Left lobe of liver (tissue), 2 donors: ENCODE data around the gene ATG4B. TPM values are rescaled to one million over a fixed set of nuclear protein-coding genes. Genes with fewer than 3 reads are reported as not detected.
"Not testable (repeated sequence)": the region's sequence is repeated elsewhere in the genome, so short reads cannot be mapped to it uniquely, and the experiment has no call there.

Source experiments
- ATAC-seq: fragments of 200-7000 bp; cut with Tn5 transposase; one replicate; pipeline ENCODE4 v1.9.1; 2020; ENCODE audit warnings: mild to moderate bottlenecking, moderate library complexity
- DNase-seq: peaks from one replicate; pipeline ENCODE4 v3.0.0-alpha.2; 2020; ENCODE audit warnings: low spot score
- total RNA-seq: library from RNA; stranded (reverse); gene quantifications from one replicate; pipeline ENCODE4 v1.2.1, GENCODE V29; 2021
- donor health status: DM: no; HTN: no; CAD: no; lungs with moderate emphysema.
- donor health status: DM: no; HTN: yes; CAD: no.

Gene ATG4B
- total RNA-seq = 41.5 TPM

DNA sequence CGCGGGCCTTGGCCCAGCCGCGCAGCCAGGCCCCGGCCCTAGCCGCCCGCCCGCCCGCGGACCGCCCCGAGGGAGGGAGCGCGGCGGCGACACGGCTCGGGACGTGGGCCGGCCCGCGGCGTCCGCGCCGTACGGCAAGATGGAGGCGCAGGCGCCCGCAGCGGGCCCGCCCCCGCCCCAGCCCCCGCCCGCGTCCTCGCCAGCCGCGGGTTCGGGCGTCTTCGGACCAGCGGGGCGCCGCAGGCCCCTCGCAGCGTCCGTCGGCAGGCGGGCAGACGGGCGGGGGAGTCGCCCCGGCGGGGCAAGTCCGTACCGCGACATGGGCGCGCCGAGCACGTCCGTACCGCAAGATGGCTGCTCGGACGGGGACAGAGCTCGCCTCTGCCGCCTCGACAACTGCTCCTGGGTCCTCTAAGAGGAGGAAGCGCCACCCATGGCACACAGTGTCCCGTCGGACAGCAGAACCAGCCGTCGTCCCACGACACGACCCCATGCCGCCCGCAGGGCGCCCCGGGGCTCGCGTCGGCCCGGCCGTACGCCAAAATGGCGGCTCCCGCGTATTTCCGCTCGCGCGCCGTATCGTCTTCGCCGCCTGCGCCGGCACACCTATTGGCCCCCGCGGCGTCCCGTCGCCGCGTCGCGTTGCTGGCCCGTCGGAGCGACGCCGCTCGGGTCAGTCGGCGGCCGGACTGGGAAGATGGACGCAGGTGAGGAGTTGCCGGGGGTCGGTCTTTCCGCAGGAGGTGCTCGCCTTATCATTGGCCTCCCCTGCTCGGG, at the start of gene ATG4B, which contains the start of gene THAP4:
TSS of gene ATG4B (plus strand) at position 676 of the 777 bp plus-strand sequence. CDS start at position 698, 22 bp downstream.
TSS of gene THAP4 (minus strand) at position 141 of the 777 bp plus-strand sequence. CDS start 141 bp downstream, outside the sequence.
- peak; percentile 81 for ATAC-seq
- DNase-seq = peak; percentile 91

GRCh38 chr2:241589863-241590262, 47.6 kb upstream of the ATG4B start:
- ATAC-seq, DNase-seq: not testable (repeated sequence)

DNA sequence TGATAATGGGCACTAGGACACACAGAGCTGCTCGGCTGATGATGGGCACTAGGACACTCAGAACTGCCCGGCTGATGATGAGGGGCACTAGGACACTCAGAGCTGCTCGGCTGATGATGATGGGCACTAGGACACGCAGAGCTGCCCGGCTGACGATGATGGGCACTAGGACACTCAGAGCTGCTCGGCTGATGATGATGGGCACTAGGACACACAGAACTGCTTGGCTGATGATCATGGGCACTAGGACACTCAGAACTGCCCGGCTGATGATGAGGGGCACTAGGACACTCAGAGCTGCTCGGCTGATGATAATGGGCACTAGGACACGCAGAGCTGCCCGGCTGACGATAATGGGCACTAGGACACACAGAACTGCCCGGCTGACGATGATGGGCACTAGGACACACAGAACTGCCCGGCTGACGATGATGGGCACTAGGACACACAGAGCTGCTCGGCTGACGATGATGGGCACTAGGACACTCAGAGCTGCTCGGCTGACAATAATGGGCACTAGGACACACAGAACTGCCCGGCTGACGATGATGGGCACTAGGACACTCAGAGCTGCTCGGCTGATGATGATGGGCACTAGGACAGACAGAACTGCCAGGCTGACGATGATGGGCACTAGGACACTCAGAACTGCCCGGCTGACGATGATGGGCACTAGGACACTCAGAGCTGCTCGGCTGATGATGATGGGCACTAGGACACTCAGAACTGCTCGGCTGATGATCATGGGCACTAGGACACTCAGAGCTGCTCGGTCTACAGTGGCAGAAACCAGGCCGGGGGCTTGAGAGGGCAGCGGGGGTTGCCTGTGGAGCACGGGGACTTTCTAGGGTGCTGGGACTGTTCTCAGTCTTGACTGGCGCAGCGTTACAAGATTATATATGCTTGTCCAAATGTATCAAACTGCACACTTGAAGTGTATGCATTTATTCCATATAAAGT, 46.7 kb upstream of the ATG4B start:
- not testable (repeated sequence) for DNase-seq, ATAC-seq

GRCh38 chr2:241592126-241592845, 45.2 kb upstream of the ATG4B start:
- DNase-seq (no peak), ATAC-seq (no peak)

DNA sequence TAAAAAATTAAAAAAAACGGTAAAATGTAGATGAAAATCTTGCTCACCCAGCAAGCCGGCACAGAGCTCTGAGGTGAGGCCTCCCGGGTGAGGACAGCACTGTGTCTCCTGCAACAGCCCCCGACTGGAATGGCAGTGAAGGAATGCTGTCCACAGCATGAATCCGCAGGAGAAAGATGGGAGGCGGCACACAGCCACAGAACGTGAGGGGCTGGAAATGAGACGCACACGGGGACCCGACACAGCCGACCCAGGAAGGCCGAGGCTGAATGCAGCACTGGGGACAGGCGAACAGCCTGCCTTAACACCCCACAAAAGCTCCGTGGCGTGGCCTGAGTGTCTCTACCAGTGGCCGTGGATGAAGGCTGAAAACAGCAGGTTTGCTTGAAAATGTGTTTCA, 44.2 kb upstream of the ATG4B start:
- DNase-seq (no peak), ATAC-seq (no peak)

DNA sequence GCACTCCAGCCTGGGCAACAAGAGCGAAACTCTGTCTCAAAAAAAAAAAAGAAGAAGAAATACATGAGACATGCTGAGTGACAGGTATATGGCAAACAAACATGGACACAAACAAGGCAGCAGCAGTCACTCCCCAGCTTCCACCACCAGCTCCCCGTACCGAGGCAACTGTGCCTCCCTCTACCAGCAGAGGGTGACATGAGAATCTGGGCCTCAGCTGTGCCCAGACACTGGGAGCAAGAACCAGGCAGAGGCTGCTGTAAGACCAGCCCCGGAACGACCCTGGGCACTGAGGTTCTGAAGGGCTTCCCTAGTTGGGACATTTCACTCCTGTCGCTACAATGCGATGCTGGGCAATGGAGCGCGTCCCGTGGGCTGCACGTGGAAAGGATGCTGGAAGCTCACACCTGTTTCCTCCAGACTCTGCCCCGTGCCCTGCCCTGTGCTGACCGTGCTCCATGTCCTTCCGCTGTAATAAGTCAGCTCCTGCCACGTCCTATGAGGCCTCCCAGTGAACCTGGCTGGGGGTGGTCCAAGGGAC, 41.8 kb upstream of the ATG4B start:
- DNase-seq = no peak
- peak; percentile 68 for ATAC-seq

GRCh38 chr2:241597561-241597960, 39.9 kb upstream of the ATG4B start:
- no peak for DNase-seq
- ATAC-seq = no peak

DNA sequence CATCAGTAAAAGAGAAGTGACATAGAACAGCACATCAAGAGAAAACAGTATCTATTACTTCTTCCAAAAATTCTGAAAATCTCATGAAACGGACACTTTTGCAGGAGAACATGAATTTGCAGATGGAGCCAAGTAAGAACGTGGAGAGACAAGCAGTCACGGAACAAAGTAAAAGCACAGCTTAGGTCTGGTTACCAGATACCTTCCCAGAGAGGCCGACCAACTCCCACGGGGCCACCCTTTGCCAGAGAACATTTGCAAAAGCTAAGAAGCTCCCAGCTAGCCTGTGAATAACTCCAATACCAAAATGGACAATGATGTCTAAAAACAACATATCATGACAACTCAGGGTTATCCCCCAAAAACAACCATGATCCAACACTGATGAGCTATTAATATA, 39.4 kb upstream of the ATG4B start:
- DNase-seq (no peak), ATAC-seq (no peak)

DNA sequence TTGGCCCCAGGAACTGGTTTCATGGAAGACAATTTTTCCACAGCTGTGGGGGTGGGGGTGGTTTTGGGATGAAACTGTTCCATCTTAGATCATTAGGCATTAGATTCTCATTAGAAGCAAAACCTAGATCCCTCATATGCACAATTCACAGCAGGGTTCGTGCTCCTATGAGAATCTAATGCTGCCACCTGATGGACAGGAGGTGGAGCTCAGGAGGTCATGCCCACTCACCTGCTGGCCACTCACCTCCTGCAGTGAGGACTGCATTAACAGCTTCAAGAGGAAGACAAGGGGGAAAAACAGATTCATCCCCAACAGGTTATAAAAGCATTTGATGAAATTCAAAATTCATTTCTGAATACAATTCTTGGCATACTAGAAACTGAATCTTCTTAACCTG, 39.0 kb upstream of the ATG4B start:
- ATAC-seq (peak; percentile 87), DNase-seq (no peak)

DNA sequence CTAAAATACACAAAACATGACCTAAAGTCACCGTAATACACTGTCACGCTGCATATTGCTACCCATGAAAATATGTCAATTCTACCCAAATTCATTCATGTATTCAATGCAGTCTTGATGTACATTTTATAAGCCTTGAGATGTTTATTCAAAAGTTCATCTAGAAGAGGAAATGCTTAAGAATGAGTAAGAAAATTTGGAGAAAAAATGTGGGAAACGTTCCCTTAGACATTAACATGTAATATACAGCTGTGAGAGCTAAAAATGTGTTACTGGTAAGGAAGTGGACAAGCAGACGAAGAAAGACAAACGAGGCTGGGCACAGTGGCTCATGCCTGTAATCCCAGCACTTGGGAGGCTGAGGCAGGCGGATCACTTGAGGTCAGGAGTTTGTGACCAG, 37.9 kb upstream of the ATG4B start:
- DNase-seq = no peak
- ATAC-seq = no peak

- DNase-seq = no peak
Measured at GRCh38 chr2:241601841-241602240, 35.7 kb upstream of the ATG4B start.

DNA sequence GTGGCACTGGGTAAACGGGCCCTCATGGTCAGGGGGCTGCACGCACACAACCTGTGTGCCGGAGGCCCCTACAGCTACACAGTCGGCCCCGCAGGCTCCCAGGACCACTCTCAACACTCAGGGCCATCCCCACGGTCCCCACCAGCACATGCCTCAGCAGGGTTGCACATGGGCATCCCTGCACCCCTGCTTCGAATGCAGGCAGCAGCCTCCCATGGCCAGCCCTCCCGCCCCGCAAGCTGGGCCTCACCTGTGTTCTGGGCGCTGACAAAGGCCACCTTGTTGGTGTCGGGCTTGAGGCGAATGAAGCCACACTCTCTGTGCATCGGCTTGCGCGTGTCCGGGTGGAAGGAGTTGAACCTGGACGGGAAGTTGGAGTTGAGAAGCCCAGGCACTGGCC, 34.8 kb upstream of the ATG4B start:
- no peak for ATAC-seq
- no peak for DNase-seq

More at GRCh38 chr2:241601841-241602240, 35.7 kb upstream of the ATG4B start:
- no peak for ATAC-seq

DNA sequence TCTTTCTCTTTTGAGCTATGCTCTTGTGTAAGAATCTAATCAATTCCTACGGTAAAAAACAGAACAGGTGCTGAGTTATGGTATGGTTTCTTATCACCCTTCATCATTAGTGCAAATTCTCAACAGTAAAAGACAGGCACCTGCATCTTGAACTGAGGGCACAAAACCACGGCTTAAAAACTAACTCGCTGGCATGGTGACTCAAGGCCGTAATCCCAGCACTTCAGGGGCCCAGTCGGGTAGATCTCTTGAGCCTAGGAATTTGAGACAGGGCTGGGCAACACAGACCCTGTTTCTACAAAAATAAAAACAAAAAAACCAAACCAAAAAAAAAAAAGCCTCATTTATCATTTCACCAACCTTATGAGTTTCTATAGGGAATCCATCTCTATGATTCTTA, 33.8 kb upstream of the ATG4B start:
- ATAC-seq (no peak), DNase-seq (no peak)

GRCh38 chr2:241606186-241606585, 31.3 kb upstream of the ATG4B start:
- ATAC-seq (no peak), DNase-seq (no peak)

DNA sequence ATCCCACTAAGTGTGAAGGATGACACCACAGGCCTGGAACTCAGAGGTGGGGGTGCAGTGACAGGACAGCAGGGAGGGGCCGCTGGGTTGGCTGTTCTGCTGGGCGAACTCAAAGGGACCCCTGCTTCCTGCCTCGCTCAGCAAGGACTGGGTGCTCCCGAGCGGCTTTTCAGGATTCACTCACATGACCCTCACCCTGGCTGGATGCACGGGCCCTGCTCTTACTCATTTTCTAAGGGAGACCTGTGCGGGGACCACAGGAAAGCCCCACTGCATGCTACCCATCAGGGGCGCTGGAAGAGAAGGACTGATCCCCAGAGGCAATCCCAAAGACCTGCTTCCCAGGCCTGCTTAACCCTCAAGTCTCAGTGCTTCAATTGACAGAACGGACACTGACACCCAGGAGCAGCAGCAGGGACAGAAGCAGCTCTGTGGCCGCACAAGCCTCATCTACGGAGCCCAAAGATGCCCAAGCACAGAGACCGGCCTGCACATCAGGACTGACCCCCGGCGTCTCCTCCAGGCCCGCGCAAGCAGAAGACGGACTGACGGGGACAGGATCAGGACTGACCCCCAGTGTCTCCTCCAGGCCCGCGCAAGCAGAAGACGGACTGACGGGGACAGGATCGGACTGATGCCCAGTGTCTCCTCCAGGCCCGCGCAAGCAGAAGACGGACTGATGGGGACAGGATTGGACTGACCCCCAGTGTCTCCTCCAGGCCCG, 30.2 kb upstream of the ATG4B start:
- DNase-seq (no peak), ATAC-seq (no peak)

GRCh38 chr2:241608881-241609280, 28.6 kb upstream of the ATG4B start:
- DNase-seq = no peak

GRCh38 chr2:241609859-241610793, 27.4 kb upstream of the ATG4B start:
- ATAC-seq (peak; percentile 95), DNase-seq (peak; percentile 75)

More at GRCh38 chr2:241608881-241609280, 28.6 kb upstream of the ATG4B start:
- no peak for ATAC-seq

- no peak for DNase-seq
- no peak for ATAC-seq
Measured at GRCh38 chr2:241611062-241611461, 26.4 kb upstream of the ATG4B start.
